GM12873 (cell line): Measurements from ENCODE around the gene CCDC137.

Experiments used
- TF ChIP-seq, protein P1 (sequence below): IDR thresholded peaks from 2 replicates; pipeline ENCODE4 v1.5.1; 2012; ENCODE audit warnings: low read depth, mild to moderate bottlenecking, moderate library complexity, low read length, control low read depth; ENCODE audit not compliant: insufficient read depth; ENCODE audit errors: missing control alignments

CCDC137 gene

DNA sequence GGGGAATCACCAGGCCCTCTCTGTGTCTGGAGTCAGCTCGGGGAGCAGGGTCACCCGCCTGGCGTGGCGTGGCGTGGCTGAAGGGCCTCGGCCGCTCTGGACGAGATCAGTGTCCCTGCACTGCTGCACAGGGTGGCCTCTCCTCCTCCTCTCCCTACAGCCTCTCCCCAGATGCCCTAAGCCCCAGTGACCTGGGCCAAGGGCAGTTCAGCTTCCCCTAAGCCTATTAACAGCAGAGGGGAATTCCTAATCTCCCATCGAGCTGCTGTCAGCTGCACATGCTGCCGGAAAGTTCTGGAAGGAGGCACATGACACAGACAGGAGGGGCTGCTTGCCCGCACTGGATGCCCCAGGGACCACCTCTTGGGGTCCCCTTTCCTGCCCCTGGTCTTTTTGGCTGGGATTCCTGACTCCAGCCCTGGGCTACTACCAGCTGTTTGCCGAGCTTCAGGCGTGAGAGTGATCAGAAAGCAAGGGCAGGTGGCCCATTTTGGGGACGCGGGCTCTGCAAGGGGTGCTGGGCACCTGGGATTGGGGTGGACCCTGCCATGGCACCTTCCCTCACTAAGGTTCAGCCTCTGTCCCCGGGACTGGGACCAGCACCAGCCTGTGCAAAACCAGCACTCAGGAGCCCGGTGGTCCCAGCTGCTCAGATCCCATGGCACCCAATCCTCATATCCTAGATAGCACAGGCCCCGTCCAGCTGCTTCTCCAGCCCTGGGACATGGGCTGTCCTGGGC, 11.0 kb upstream of the CCDC137 start:
- TF ChIP-seq, protein P1, sequence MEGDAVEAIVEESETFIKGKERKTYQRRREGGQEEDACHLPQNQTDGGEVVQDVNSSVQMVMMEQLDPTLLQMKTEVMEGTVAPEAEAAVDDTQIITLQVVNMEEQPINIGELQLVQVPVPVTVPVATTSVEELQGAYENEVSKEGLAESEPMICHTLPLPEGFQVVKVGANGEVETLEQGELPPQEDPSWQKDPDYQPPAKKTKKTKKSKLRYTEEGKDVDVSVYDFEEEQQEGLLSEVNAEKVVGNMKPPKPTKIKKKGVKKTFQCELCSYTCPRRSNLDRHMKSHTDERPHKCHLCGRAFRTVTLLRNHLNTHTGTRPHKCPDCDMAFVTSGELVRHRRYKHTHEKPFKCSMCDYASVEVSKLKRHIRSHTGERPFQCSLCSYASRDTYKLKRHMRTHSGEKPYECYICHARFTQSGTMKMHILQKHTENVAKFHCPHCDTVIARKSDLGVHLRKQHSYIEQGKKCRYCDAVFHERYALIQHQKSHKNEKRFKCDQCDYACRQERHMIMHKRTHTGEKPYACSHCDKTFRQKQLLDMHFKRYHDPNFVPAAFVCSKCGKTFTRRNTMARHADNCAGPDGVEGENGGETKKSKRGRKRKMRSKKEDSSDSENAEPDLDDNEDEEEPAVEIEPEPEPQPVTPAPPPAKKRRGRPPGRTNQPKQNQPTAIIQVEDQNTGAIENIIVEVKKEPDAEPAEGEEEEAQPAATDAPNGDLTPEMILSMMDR = no peak

DNA sequence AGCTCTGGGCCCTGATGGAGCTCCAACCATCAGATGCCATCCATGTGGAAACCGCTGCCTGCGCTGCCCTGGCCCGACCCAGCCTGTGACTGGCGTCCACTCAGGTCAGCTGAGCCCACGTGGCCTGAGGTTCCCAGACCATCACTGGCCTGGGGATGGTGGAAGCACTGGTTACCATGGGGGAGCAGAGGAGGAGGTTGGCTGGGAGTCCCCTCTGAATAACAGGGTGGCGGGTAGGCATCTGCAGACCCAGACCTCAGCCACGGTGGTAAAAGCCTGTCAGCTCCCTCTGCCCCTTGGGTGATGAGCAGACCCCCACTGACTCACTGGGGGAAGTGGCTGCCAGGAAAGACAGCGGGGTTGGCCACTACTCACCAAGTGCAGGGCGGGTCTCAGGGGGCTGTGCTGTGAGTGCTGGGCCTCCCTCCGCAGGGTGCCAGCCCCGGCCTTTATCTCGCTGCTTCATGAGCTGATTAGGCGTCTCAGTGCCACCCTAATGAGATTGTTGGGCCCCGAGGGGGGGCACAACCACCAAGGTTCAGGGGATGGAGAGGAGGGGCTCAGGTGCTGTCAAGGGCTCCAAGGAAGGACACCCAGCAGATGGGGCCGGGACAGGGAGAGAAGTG, 10.3 kb upstream of the CCDC137 start, which contains the start of gene PDE6G:
Gene PDE6G (minus strand): TSS at position 425 of the 626 bp plus-strand sequence. CDS start 3,237 bp downstream, outside the sequence.
- TF ChIP-seq, protein P1 = no peak

DNA sequence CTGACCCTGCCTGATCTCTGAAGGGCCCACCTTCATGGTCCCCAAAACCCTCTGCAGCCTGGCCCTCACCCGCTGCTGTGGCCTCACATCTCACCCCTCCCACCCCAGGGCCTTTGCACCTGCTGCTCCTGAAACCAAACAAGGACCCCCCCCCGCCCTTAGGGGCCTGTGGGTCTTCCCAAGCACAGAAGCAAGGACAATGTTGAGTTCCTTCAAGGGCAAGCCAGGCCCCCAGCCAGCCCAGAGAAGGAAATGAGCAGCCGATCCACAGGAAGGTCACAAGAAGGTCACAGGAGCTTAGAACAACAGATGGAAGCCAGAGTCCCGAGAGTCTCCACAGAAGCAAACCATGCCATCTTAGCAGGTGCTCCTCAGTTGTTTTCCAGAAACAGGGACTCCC, 9.7 kb upstream of the CCDC137 start:
- TF ChIP-seq, protein P1 = no peak

DNA sequence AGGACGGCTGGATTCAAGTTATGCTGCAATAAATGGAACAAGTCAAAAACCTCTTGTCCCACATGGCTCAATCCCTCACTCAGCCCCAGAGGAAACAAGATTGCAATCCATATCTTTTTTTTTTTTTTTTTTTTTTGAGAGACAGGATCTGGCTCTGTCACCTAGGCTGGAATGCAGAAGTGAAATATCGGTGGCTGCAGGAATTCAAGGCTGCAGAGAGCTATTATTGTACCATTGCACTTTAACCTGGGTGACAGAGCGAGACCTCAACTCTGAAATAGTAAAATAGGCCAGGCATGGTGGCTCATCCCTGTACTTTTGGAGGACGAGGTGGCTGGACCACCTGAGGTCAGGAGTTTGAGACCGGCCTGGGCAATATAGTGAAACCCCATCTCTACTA, 7.5 kb upstream of the CCDC137 start:
- TF ChIP-seq, protein P1 = no peak

DNA sequence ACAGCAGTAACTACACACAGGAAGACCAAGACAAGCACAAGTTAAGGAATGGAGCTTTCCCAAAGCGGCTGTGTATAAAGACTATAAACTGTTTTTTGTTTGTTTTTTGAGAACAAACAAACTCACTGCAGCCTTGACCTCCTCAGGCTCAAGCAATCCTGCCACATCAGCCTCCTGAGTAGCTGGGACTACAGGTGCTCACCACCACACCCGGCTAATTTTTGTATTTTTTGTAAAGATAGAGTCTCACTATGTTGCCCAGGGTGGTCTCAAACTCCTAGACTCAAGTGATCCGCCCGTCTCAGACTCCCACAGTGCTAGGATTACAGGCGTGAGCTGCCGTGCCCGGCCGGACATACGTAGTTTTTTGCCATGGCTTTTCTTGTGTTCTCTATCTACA, 6.1 kb upstream of the CCDC137 start:
- TF ChIP-seq, protein P1 = no peak

DNA sequence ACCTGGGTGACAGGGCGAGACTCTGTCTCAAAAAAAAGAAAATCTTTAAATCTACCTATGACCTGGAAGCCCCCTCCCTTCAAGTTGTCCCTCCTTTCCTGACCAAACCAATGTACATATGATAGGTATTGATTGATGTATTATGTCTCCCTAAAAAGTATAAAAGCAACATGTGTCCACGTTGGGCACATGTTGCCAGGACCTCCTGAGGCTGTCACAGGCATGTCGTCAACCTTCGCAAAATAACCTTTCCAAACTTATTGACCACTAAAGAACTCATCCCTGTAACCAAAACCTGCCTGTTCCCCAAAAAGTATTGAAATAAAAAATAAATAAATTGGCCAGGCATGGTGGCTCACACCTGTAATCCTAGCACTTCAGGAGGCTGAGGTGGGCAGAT, 4.5 kb upstream of the CCDC137 start:
- TF ChIP-seq, protein P1 = no peak

DNA sequence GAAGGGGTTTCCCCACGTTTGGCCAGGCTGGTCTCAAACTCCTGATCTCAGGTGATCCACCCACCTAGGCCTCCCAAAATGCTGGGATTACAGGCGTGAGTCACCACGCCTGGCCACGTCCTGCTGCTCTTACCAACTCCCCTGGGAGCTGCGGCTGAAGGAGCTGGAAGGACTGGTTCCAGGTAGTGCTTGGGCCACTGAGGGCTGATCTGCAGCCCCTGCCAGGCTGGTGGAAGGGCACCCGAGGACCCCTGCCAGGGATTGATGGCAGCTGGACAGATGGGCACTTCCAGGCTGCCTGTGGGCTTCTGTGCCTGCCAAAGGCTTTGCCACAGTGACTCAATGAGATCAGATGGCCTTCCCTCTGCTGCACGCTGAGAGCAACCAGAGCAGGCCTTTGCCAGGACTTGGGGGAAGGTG, 2.5 kb upstream of the CCDC137 start:
- TF ChIP-seq, protein P1 = no peak
